Epithelial cell of proximal tubule (primary cell): ENCODE results near the gene DCTN2. TPM values are rescaled to one million over a fixed set of nuclear protein-coding genes. Genes with fewer than 3 reads are reported as not detected.

Experiments used
- DNase-seq: peaks from one replicate; pipeline ENCODE4 v3.0.0-alpha.2; 2011; ENCODE audit warnings: low read depth
- H3K4me3 ChIP-seq: 2 replicates; pipeline ENCODE4 v1.5.1; 2011; ENCODE audit warnings: low read depth, mild to moderate bottlenecking, low read length
- total RNA-seq: library from RNA; depleted of rRNA; stranded (reverse); fragments of >200 nt; gene quantifications from 2 replicates; pipeline ENCODE4 v1.2.3, GENCODE V29; 2015
- TF ChIP-seq, protein P1 (sequence below): conservative IDR thresholded peaks from 2 replicates; pipeline ENCODE4 v1.5.1; 2012; ENCODE audit warnings: low read depth, mild to moderate bottlenecking, low read length

DCTN2 gene
- total RNA-seq, 1 donor from 2014 or later, result 140 TPM

DNA sequence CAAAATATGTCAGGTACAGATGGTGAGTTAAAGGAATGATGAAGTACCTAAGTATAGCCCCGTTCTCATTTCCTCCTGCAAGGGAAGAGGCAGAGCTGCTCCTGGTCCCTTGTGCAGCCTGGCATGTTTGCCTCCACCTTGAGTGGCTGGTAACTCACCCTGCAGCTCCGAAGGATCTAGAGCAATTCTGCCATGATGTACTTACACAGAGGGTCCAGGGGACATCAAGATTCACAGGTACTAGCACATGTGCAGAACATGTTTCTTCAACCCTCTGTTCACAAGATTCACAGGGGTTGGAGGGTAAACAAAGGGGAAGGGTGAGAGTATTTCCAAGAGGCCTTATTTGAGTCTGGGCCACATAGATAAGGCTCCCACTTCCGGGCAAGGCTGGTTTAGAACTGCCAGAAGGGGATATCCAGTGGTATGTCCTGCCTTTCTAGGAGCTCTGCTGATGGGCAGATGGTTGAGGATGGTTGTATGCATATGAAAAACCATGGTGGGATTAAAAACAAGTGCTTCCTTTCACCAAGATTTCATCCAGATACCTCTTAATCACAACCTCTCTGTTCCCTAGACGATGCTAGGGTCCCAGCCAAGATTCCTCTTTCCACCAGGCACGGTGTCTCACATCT, 7.7 kb downstream of the DCTN2 start:
- TF ChIP-seq, protein P1, sequence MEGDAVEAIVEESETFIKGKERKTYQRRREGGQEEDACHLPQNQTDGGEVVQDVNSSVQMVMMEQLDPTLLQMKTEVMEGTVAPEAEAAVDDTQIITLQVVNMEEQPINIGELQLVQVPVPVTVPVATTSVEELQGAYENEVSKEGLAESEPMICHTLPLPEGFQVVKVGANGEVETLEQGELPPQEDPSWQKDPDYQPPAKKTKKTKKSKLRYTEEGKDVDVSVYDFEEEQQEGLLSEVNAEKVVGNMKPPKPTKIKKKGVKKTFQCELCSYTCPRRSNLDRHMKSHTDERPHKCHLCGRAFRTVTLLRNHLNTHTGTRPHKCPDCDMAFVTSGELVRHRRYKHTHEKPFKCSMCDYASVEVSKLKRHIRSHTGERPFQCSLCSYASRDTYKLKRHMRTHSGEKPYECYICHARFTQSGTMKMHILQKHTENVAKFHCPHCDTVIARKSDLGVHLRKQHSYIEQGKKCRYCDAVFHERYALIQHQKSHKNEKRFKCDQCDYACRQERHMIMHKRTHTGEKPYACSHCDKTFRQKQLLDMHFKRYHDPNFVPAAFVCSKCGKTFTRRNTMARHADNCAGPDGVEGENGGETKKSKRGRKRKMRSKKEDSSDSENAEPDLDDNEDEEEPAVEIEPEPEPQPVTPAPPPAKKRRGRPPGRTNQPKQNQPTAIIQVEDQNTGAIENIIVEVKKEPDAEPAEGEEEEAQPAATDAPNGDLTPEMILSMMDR, result no peak
- no peak for DNase-seq

DNA sequence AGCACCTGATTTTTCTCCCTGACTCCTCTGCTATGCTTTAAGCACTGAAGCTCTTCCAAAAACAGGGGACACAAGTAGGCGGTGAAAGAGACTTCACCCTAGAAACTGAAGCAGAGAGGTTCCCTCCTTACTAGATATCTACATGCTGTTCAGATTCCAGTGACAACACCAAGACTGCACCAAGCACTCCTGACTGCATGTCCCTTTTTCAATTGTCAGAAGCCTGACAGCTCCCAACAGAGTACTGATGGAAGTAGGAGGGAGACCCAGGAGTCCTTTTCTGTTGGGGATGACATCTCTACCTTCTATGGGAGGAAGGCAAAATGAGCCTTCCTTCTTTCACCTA, 10.4 kb downstream of the DCTN2 start:
- H3K4me3 ChIP-seq, result no peak overlapping the region
- no peak for DNase-seq
- TF ChIP-seq, protein P1, result no peak

More for the DNA sequence above, 7.7 kb downstream of the DCTN2 start:
- no peak overlapping the region for H3K4me3 ChIP-seq

DNA sequence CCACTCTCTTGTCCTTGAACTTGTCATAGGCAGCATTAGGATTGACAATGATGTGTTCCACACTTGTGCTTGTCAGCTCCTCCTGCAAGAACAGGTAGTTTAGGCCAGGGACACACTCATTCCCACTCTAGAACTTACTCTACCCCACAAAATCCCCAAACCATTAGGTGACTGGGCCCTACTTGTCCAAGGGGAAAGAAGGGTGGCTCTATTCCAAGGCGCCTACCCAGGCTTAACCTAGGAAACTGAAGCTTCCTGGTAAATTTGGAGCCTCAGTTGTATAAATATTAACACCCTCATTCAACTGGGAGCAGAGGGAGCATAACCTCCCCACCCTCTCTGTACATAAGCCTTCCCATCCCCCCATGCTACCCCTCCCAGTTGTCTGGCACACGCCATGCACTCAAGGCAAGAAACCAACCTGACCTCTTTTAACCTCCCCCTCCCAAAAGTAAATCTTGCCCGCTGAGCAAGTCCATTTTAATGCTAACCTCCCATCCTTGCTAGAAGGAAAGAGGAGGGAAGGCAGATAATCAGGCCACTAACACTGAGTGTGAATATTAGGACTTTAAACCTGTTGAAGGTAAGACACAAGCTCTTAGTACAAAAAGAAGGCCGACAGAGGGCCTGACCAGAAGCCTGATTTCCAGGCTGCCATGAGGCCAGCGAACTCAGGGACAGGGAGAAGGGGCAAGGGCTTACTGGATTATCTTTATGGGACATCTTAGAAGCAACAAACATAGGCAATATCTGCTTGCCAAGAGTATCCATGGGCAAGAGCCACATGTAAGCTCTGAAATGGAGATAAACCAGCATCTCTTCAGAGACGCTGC, 11.0 kb downstream of the DCTN2 start:
- TF ChIP-seq, protein P1, result no peak
- DNase-seq, result no peak
- no peak overlapping the region for H3K4me3 ChIP-seq

DNA sequence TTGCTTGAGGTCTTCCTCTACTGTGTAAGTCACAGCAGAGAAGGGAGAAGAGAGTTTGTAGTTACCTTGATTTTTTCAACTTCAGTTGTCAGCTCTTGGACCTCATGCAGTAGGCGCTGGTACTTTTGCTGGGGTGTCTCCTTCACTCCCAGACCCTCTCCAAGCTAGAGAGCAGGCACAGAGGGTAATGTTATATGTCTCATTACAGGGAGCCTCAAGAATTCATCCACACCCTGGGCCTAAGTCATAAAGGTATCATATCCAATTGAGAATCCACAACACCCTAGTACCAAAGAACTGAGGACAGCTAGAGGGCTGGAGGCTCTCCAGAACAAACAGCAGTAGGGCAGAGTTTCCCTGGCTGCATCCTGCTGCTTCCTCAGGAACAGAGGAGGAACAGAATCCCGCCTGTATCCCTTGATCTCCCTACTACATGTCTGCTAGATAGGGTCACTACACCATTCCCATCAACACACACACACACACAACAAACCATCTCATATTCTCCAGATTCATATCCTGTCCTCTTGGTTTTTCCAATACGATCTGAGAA, 11.9 kb downstream of the DCTN2 start:
- TF ChIP-seq, protein P1, result no peak
- H3K4me3 ChIP-seq, result no peak overlapping the region
- DNase-seq, result no peak

DNA sequence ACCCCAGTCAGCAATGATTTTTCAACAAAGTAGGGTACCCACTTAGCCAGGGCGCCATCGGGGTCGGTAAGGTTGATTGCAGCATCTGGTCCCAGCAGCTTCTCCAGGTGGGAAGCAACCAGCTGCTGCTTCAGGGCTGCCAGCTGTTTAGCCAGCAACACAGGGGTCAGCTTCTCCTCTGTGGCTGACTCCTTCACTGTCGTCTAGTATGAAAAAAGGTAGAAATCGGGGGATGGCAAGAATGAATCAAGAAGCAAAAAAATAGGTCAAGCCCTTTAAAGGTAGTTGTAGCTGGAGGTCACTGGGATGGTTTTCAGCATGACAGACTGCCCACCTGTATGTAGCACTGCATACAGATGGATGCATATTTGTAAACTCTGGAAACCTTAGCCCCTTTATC, 12.7 kb downstream of the DCTN2 start:
- TF ChIP-seq, protein P1, result no peak
- no peak overlapping the region for H3K4me3 ChIP-seq
- DNase-seq, result no peak

DNA sequence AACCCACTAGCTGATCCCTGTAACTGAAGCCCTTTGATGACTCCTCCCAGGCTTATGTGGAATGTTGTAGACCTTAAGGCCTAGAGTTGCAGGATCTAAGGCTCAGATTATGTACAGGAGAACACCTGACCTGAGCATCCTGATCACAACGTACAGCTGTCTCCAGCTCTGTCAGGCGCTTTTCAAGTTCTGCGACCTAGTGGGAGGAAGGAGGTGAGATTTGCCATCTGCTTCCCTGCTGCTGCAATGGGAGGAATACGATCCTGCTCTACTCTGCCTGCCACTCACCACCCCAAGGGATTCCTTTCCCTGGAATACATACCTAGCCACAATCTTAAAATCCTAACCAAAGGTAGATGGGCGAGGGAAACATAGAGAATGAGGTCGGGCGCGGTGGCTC, 13.9 kb downstream of the DCTN2 start:
- TF ChIP-seq, protein P1, result no peak
- H3K4me3 ChIP-seq, result no peak overlapping the region
- no peak for DNase-seq
